Astrocyte (in vitro differentiated cells and primary cell): ENCODE results near the gene GDF10. TPM values are rescaled to one million over a fixed set of nuclear protein-coding genes. Genes with fewer than 3 reads are reported as not detected.

Experiments used
- DNase-seq: peaks from one replicate; pipeline ENCODE4 v3.0.0-alpha.2; 2010; ENCODE audit warnings: low read depth
- FAIRE-seq: peaks from 2 replicates; lab custom pipeline; 2011; peaks lifted over from hg19 to GRCh38; lab: Jason Lieb, UNC
- H2AFZ ChIP-seq: 2 replicates; pipeline ENCODE4 v1.6.0; 2012; ENCODE audit warnings: low read depth, low read length, inconsistent platforms
- H3K27ac ChIP-seq: 2 replicates; pipeline ENCODE4 v1.5.1; 2011; ENCODE audit warnings: low read depth, low read length, inconsistent platforms
- H3K27me3 ChIP-seq: 2 replicates; pipeline ENCODE4 v1.6.0; 2011; ENCODE audit warnings: low read length, inconsistent platforms; ENCODE audit not compliant: insufficient read depth
- H3K36me3 ChIP-seq: 2 replicates; pipeline ENCODE4 v1.5.1; 2011; ENCODE audit warnings: low read length, inconsistent platforms; ENCODE audit not compliant: insufficient read depth
- H3K4me1 ChIP-seq: 2 replicates; pipeline ENCODE4 v1.5.1; 2011; ENCODE audit warnings: low read length, inconsistent platforms; ENCODE audit not compliant: insufficient read depth
- H3K4me2 ChIP-seq: 2 replicates; pipeline ENCODE4 v1.6.0; 2012; ENCODE audit warnings: low read length, inconsistent platforms
- H3K4me3 ChIP-seq: 2 replicates; pipeline ENCODE4 v1.5.1; 2011; ENCODE audit warnings: low read depth, mild to moderate bottlenecking, low read length, inconsistent platforms; ENCODE audit not compliant: insufficient read depth
- H3K79me2 ChIP-seq: 2 replicates; pipeline ENCODE4 v1.6.0; 2012; ENCODE audit warnings: mild to moderate bottlenecking, low read length, inconsistent platforms; ENCODE audit not compliant: insufficient read depth
- H3K9ac ChIP-seq: 2 replicates; pipeline ENCODE4 v1.6.0; 2012; ENCODE audit warnings: mild to moderate bottlenecking, low read length, inconsistent platforms
- H3K9me3 ChIP-seq: 2 replicates; pipeline ENCODE4 v1.5.1; 2012; ENCODE audit warnings: low read depth, mild to moderate bottlenecking, low read length, inconsistent platforms; ENCODE audit not compliant: insufficient read depth
- H4K20me1 ChIP-seq: 2 replicates; pipeline ENCODE4 v1.6.0; 2012; ENCODE audit warnings: low read length, inconsistent platforms; ENCODE audit not compliant: insufficient read depth
- H3K27ac Mint-ChIP-seq: one replicate; pipeline ENCODE4 v1.8.0; 2021; ENCODE audit warnings: mild to moderate bottlenecking, mixed read lengths; ENCODE audit not compliant: unreplicated experiment
- H3K27me3 Mint-ChIP-seq: one replicate; pipeline ENCODE4 v1.8.0; 2021; ENCODE audit warnings: low read depth, mixed read lengths; ENCODE audit not compliant: unreplicated experiment
- H3K36me3 Mint-ChIP-seq: one replicate; pipeline ENCODE4 v1.8.0; 2021; ENCODE audit warnings: low read depth, mixed read lengths; ENCODE audit not compliant: unreplicated experiment
- H3K4me1 Mint-ChIP-seq: one replicate; pipeline ENCODE4 v1.8.0; 2021; ENCODE audit warnings: low read depth, mixed read lengths; ENCODE audit not compliant: unreplicated experiment
- H3K4me3 Mint-ChIP-seq: one replicate; pipeline ENCODE4 v1.8.0; 2021; ENCODE audit warnings: mild to moderate bottlenecking, moderate library complexity, mixed read lengths; ENCODE audit not compliant: unreplicated experiment
- H3K9me3 Mint-ChIP-seq: one replicate; pipeline ENCODE4 v1.8.0; 2021; ENCODE audit warnings: mild to moderate bottlenecking, mixed read lengths; ENCODE audit not compliant: unreplicated experiment
- CTCF ChIP-seq: IDR thresholded peaks from 2 replicates; pipeline ENCODE4 v1.5.1; 2011; ENCODE audit warnings: low read depth, mild to moderate bottlenecking, inconsistent platforms, low read length, moderate library complexity; ENCODE audit not compliant: insufficient read depth
- EZH2 ChIP-seq: IDR thresholded peaks from 2 replicates; pipeline ENCODE4 v1.6.1; 2012; ENCODE audit warnings: mild to moderate bottlenecking, low read length, inconsistent platforms; ENCODE audit not compliant: insufficient read depth
- total RNA-seq: library from RNA; stranded (reverse); gene quantifications from 2 replicates; pipeline ENCODE4 v1.2.1, GENCODE V29; 2021

The GDF10 gene
- total RNA-seq, 1 donor from 2014 or later = 2.2 TPM

- Histone ChIP-seq H3K79me2 (no peaks in the 10 kb centered on the region), H3K4me2 (no peak overlapping the region), H3K4me1 (no peaks in the 10 kb centered on the region), H3K9ac (no peak overlapping the region), H3K9me3 (no peaks in the 10 kb centered on the region), H2AFZ (no peak overlapping the region), H3K27ac (no peak overlapping the region), H3K4me3 (no peak overlapping the region), H3K36me3 (no peaks in the 10 kb centered on the region), H4K20me1 (no peaks in the 10 kb centered on the region), H3K27me3 (peaks cover 4% of the 10 kb centered on the region)
- no peak for TF ChIP-seq CTCF
- Mint-ChIP-seq H3K27ac (no peak overlapping the region), H3K27me3 (peaks cover 18% of the 10 kb centered on the region), H3K36me3 (no peaks in the 10 kb centered on the region), H3K4me1 (no peaks in the 10 kb centered on the region), H3K9me3 (peaks cover 2% of the 10 kb centered on the region), H3K4me3 (no peak overlapping the region)
- no peak for FAIRE-seq
- DNase-seq = no peak
Measured at GRCh38 chr10:47350671-47351640, 51.0 kb downstream of the GDF10 start.

- H4K20me1 ChIP-seq = no peaks in the 10 kb centered on the region
- no peak overlapping the region for H3K4me3 ChIP-seq
- Mint-ChIP-seq H3K27me3 (peaks cover 14% of the 10 kb centered on the region), H3K9me3 (peaks cover 2% of the 10 kb centered on the region), H3K36me3 (no peaks in the 10 kb centered on the region), H3K4me3 (no peak overlapping the region), H3K27ac (no peak overlapping the region), H3K4me1 (no peaks in the 10 kb centered on the region)
- FAIRE-seq = no peak
- H3K27ac ChIP-seq = no peak overlapping the region
- H3K4me1 ChIP-seq = no peaks in the 10 kb centered on the region
- H3K9ac ChIP-seq = no peak overlapping the region
- DNase-seq = no peak
- H3K27me3 ChIP-seq = no peaks in the 10 kb centered on the region
- TF ChIP-seq CTCF (no peak), EZH2 (no peak)
- H3K36me3 ChIP-seq = no peaks in the 10 kb centered on the region
- no peak overlapping the region for H3K4me2 ChIP-seq
- H2AFZ ChIP-seq = no peak overlapping the region
- H3K79me2 ChIP-seq = no peaks in the 10 kb centered on the region
- H3K9me3 ChIP-seq = no peaks in the 10 kb centered on the region
Measured at GRCh38 chr10:47351899-47352815, 52.2 kb downstream of the GDF10 start.
